ENCODE results near the gene ERC2. TPM values are rescaled to one million over a fixed set of nuclear protein-coding genes. Genes with fewer than 3 reads are reported as not detected.

The ERC2 gene
- polyA plus RNA-seq, 3 donors = not detected

GRCh38 chr3:56321383-56321782, 146.9 kb downstream of the ERC2 start:
- H3K4me3 ChIP-seq (replicated peaks in 1 of 3; ENCODE audit: low read depth in 2 of 3, low read length in 3 of 3) = no peak overlapping the region
- H3K36me3 ChIP-seq (replicated peaks in 1 of 2; ENCODE audit: control insufficient read depth in 1 of 2, insufficient read depth in 2 of 2, low read length in 2 of 2) = no peaks in the 10 kb centered on the region
- H3K9me3 Mint-ChIP-seq = no peaks in the 10 kb centered on the region
- peaks cover 3 to 6% (median 6%) of the 10 kb centered on the region in 3 donors for H3K27me3 Mint-ChIP-seq (ENCODE audit: low read depth in 3 of 3)
- H3K4me2 ChIP-seq (replicated peaks; ENCODE audit: extremely low read depth, low read length, poor library complexity, severe bottlenecking) = no peak overlapping the region
- no peak overlapping the region for H3K27ac ChIP-seq (ENCODE audit: low read depth in 1 of 2, low read length in 2 of 2)
- H3K79me2 ChIP-seq (ENCODE audit: insufficient read depth, low read length) = no peaks in the 10 kb centered on the region
- no peaks in the 10 kb centered on the region for H3K36me3 Mint-ChIP-seq
- DNase-seq = no peak
- H3K4me3 Mint-ChIP-seq = peak overlapping the region in 1 of 2 donors; percentile 9
- no CpG with 5 or more reads among the region's 1 CpG for WGBS (ENCODE audit: insufficient coverage)
- H3K4me1 ChIP-seq (ENCODE audit: control insufficient read depth in 1 of 2, insufficient read depth in 2 of 2, low read length in 2 of 2) = no peaks in the 10 kb centered on the region
- no peaks in the 10 kb centered on the region for H4K20me1 ChIP-seq (ENCODE audit: insufficient read depth, low read length)
- H3K27ac Mint-ChIP-seq = no peak overlapping the region
- no peak overlapping the region for H2AFZ ChIP-seq (ENCODE audit: insufficient read depth, low read depth, low read length, poor library complexity, severe bottlenecking)
- H3K27me3 ChIP-seq (ENCODE audit: control insufficient read depth in 2 of 2, insufficient read depth in 2 of 2, low read length in 2 of 2) = no peaks in the 10 kb centered on the region
- no peaks in the 10 kb centered on the region for H3K9me3 ChIP-seq (replicated peaks in 1 of 2; ENCODE audit: control insufficient read depth in 1 of 2, insufficient read depth in 1 of 2, low read length in 2 of 2)
- TF ChIP-seq CTCF (IDR thresholded peaks at IDR 0.05) = no peak
- H3K4me1 Mint-ChIP-seq = peaks cover 2% of the 10 kb centered on the region
- no peak overlapping the region for H3K9ac ChIP-seq (ENCODE audit: insufficient read depth, low read length, poor library complexity, severe bottlenecking)
- intact Hi-C loops (cut with micrococcal nuclease) = no loop called here

GRCh38 chr3:56320883-56321282, 147.4 kb downstream of the ERC2 start:
- H3K4me2 ChIP-seq (replicated peaks; ENCODE audit: extremely low read depth, low read length, poor library complexity, severe bottlenecking) = no peak overlapping the region
- no peaks in the 10 kb centered on the region for H3K9me3 ChIP-seq (replicated peaks in 1 of 2; ENCODE audit: control insufficient read depth in 1 of 2, insufficient read depth in 1 of 2, low read length in 2 of 2)
- no peaks in the 10 kb centered on the region for H3K4me1 ChIP-seq (ENCODE audit: control insufficient read depth in 1 of 2, insufficient read depth in 2 of 2, low read length in 2 of 2)
- 94% methylated on average over 2 of the region's 5 CpGs for WGBS (ENCODE audit: insufficient coverage)
- no peak for DNase-seq
- peaks cover 3 to 6% (median 4%) of the 10 kb centered on the region in 3 donors for H3K27me3 Mint-ChIP-seq (ENCODE audit: low read depth in 3 of 3)
- no peak overlapping the region for H3K27ac Mint-ChIP-seq
- no peaks in the 10 kb centered on the region for H3K9me3 Mint-ChIP-seq
- no peaks in the 10 kb centered on the region for H3K36me3 Mint-ChIP-seq
- no peaks in the 10 kb centered on the region for H4K20me1 ChIP-seq (ENCODE audit: insufficient read depth, low read length)
- no peaks in the 10 kb centered on the region for H3K27me3 ChIP-seq (ENCODE audit: control insufficient read depth in 2 of 2, insufficient read depth in 2 of 2, low read length in 2 of 2)
- peaks cover 2% of the 10 kb centered on the region for H3K4me1 Mint-ChIP-seq
- intact Hi-C loops (cut with micrococcal nuclease) = no loop called here
- no peak overlapping the region for H3K4me3 ChIP-seq (replicated peaks in 1 of 3; ENCODE audit: low read depth in 2 of 3, low read length in 3 of 3)
- H3K9ac ChIP-seq (ENCODE audit: insufficient read depth, low read length, poor library complexity, severe bottlenecking) = no peak overlapping the region
- H2AFZ ChIP-seq (ENCODE audit: insufficient read depth, low read depth, low read length, poor library complexity, severe bottlenecking) = no peak overlapping the region
- H3K79me2 ChIP-seq (ENCODE audit: insufficient read depth, low read length) = no peaks in the 10 kb centered on the region
- no peak overlapping the region for H3K4me3 Mint-ChIP-seq
- no peaks in the 10 kb centered on the region for H3K36me3 ChIP-seq (replicated peaks in 1 of 2; ENCODE audit: control insufficient read depth in 1 of 2, insufficient read depth in 2 of 2, low read length in 2 of 2)
- no peak for TF ChIP-seq CTCF (IDR thresholded peaks at IDR 0.05)
- no peak overlapping the region for H3K27ac ChIP-seq (ENCODE audit: low read depth in 1 of 2, low read length in 2 of 2)

Data from CD14-positive monocyte (primary cell).